GM21515 (cell line): ENCODE data around the gene WNT11.
"Not testable (repeated sequence)": the region's sequence is repeated elsewhere in the genome, so short reads cannot be mapped to it uniquely, and the experiment has no call there.

Experiments
- ATAC-seq: cut with Tn5 transposase; IDR thresholded peaks from one replicate; pipeline ENCODE4 v1.9.1; 2021; ENCODE audit not compliant: unreplicated experiment

Gene WNT11

DNA sequence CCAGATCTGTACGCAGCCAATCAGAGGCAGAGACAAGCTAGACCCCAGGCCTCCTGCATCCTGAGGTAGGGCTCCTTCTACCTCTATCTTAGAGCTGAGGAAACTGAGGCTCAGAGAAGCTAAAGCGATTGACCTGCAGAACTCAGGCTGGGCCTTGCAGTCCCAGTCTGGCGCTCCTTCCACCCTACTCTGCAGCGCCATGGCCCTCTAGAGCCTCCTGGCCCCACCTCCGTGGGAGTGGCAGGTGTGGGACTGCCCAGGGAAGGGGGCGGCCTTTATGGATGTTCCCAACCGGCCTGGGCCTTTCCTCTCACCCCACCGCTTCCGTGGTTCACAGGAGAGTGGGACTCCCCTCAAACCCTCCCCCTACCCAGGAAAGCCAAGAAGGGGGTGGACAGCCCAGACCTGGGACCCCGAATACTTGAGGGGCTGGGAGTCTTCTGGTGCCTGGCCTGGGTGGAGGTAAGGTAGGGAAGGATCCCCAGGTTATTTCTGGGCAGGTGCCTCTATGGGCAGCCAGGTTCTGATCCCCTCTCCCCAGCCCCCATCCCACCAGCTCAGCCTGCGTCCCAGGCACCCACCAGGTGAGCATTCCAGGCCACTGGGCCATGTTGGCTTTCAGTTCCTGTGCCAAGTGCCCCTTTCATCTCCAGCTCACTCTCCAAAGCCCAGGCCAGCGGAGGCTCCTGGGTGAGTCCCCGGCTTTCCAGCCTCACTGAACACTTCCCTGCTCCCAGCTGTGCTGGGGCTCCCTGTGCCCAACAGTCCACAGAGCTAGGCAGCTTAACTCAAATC is 3.0 kb downstream of the WNT11 start:
- no peak for ATAC-seq

- ATAC-seq, result no peak
These were observed 4.5 kb downstream of the WNT11 start for GRCh38 chr11:76201672-76202412.

GRCh38 chr11:76201056-76201455 is 5.2 kb downstream of the WNT11 start:
- no peak for ATAC-seq

GRCh38 chr11:76200006-76200940 is 6.0 kb downstream of the WNT11 start:
- ATAC-seq, result no peak

GRCh38 chr11:76198691-76199090 is 7.6 kb downstream of the WNT11 start:
- ATAC-seq, result not testable (repeated sequence)

- ATAC-seq, result no peak
These were observed 8.2 kb downstream of the WNT11 start for GRCh38 chr11:76197941-76198640.

- ATAC-seq, result no peak
These were observed 9.0 kb downstream of the WNT11 start for GRCh38 chr11:76197332-76197731.

- ATAC-seq, result no peak
These were observed 9.5 kb downstream of the WNT11 start for GRCh38 chr11:76196849-76197248.

- no peak for ATAC-seq
These were observed 11.2 kb downstream of the WNT11 start for GRCh38 chr11:76194872-76195668.

DNA sequence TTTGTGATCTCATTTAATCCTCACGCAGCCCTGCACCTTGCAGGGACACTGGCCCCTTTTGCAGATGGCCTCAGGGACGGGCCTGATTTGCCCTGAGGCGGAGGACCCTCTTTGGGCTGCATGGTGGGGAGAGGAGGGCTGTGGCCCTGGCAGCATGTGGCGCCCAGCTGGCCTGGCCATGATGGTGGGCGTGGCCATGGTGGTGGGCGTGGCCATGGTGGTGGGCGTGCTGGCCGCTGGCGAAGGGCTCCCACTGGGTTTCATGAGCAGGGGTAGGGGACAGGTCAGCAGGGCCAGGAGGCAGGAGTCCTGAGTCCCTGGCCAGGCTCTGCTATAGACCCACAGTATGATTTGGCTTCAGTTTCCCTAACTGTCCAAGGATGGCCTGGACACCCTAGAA is 13.1 kb downstream of the WNT11 start:
- ATAC-seq, result no peak

- ATAC-seq, result no peak
These were observed 15.9 kb downstream of the WNT11 start for GRCh38 chr11:76190376-76190775.

- no peak for ATAC-seq
These were observed 16.6 kb downstream of the WNT11 start for GRCh38 chr11:76189682-76190081.

- ATAC-seq, result no peak
These were observed 17.4 kb downstream of the WNT11 start for GRCh38 chr11:76188873-76189272.

DNA sequence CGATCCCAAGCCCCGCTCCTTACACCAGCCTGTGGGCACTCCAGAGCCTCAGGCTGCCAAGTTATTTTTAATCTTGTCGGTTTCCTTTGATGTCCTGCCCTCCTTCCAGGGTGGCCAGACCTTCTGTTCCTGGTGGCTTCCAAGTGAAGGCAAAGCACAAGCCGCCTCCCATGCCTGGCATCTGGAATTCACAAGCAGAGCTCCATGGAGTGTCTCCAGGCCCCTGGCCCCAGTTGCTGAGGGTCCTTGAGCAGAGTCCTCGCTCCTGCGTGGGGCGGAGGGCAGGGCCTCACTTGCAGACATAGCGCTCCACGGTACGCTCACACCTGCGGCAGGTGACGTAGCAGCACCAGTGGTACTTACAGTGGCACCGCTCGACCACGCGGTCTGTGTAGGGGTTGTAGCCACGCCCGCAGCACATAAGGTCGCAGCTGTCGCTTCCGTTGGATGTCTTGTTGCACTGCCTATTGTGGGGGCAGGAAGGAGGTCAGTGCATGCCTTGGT is 19.5 kb downstream of the WNT11 start:
- no peak for ATAC-seq

DNA sequence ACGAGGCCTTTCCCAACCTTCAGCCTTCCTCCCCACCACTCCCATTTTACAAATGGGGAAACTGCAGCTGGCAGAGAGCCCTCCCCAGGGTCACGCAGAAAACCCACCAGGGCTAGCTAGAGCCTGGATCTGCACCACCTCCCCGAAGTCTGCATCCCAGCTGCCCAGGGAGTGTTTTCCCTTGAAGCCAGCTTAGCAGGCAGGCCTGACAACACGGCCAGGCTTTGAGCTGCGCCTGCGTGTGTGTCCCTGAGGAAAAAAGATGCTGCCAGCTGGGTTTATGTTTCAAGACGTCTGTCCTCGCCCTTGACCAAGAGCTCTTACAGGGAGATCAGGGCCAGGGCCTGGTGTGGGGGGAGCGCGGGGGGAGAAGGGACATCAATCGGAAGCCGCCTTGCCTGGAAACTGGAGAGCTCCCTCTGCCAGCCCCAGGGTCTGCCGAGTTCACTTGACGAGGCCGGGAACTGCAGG is 20.3 kb downstream of the WNT11 start:
- no peak for ATAC-seq

DNA sequence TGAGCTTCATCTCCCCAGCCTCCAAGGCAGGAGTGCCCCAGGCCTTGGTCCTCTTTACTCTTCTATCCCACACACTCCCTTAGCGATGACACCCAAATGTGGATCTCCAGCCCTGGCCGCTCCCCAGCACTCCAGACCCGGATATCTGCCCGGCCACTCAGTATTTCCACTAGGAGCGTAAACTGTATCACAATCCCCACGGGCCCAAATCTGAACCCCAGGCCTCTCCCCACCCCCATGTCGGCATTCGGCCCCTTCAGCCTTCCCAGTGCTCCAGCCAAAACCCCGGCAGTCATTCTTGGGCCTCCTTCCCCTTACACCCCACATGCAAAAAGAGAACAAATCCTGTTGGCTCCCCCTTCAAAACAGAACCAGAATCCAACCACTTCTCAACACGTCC is 20.8 kb downstream of the WNT11 start:
- ATAC-seq, result no peak

DNA sequence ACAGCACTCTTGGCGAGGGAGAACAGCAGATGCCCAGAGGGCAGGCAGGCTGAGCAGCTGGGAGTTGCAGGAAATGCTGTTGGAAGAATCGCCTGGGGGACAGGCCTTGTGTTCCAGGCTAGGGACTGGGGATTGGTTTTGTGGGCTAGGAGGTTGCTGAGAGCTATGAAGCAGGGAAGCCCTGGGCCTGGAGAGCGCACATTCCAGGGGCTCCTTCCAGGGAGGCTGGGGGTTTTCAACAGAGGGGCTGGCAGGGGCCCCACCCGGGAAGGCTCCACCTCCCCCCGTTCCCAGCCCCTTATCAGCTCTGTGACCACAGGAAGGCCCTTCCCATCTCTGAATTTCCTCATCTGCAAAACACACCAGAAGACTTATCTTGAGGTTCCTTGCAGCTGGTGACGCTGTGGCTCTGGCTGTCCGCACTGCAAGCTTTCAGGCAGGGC is 21.7 kb downstream of the WNT11 start:
- ATAC-seq, result no peak

- no peak for ATAC-seq
These were observed 24.9 kb downstream of the WNT11 start for GRCh38 chr11:76181371-76181770.

GRCh38 chr11:76179147-76179546 is 27.2 kb downstream of the WNT11 start:
- no peak for ATAC-seq
